Lower lobe of right lung (tissue), 2 donors: ENCODE measurements around the gene PIK3C2B. TPM values are rescaled to one million over a fixed set of nuclear protein-coding genes. Genes with fewer than 3 reads are reported as not detected.
A peak's percentile ranks its signal among the peaks of the same experiment; 100 is the strongest.

Experiments used
- ATAC-seq, 2 donors: fragments of 200-7000 bp; cut with Tn5 transposase; one replicate each; pipeline ENCODE4 v1.9.1; 2020 to 2022; ENCODE audit warnings: mild to moderate bottlenecking in 2 of 2, moderate library complexity in 2 of 2
- DNase-seq: peaks from one replicate; pipeline ENCODE4 v3.0.0-alpha.2; 2020
- H3K27ac ChIP-seq: fragments of 200-600 bp; one replicate; pipeline ENCODE4 v1.8.0; 2022
- H3K27me3 ChIP-seq: fragments of 200-600 bp; one replicate; pipeline ENCODE4 v1.8.0; 2022; ENCODE audit warnings: low read depth
- H3K36me3 ChIP-seq: fragments of 200-600 bp; one replicate; pipeline ENCODE4 v1.8.0; 2022; ENCODE audit warnings: mild to moderate bottlenecking
- H3K4me1 ChIP-seq: fragments of 200-600 bp; one replicate; pipeline ENCODE4 v1.8.0; 2022
- H3K4me3 ChIP-seq: fragments of 200-600 bp; one replicate; pipeline ENCODE4 v1.8.0; 2022; ENCODE audit warnings: mild to moderate bottlenecking
- H3K9me3 ChIP-seq: fragments of 200-600 bp; one replicate; pipeline ENCODE4 v1.8.0; 2022
- CTCF ChIP-seq: fragments of 200-600 bp; IDR thresholded peaks from one replicate; pipeline ENCODE4 v1.8.0; 2022; ENCODE audit warnings: antibody characterized with exemption, mild to moderate bottlenecking
- intact Hi-C: fragments of 100-400 bp; cut with DNase I; formaldehyde crosslinking; loops from one replicate; pipeline ENCODE4 v1.11.0; 2022
- total RNA-seq: library from RNA; stranded (reverse); fragmentation: NEBNext Ultra II Directional; extraction: Animal tissue kit (Norgen Biotek cat#: 25700); gene quantifications from one replicate; pipeline ENCODE4 v1.2.1, GENCODE V29; 2021
- donor health status: DM: no; HTN: yes; CAD: no; lungs with severe emphysema.

PIK3C2B gene
- total RNA-seq, 1 donor from 2014 or later, result 50.5 TPM

- peaks cover 61% of the 10 kb centered on the region for H3K4me1 ChIP-seq
- no peak overlapping the region for H3K4me3 ChIP-seq
- intact Hi-C loops, result no loop called here
- no peak for ATAC-seq
- no peaks in the 10 kb centered on the region for H3K36me3 ChIP-seq
- no peaks in the 10 kb centered on the region for H3K9me3 ChIP-seq
- no peaks in the 10 kb centered on the region for H3K27me3 ChIP-seq
- no peak for TF ChIP-seq CTCF
- no peak for DNase-seq
- peak overlapping the region; percentile 49 for H3K27ac ChIP-seq
Observed at GRCh38 chr1:204475656-204476432, 18.8 kb downstream of the PIK3C2B start.

GRCh38 chr1:204473400-204473965 lies 21.1 kb downstream of the PIK3C2B start:
- Histone ChIP-seq H3K36me3 (peaks cover 11% of the 10 kb centered on the region), H3K4me3 (no peak overlapping the region), H3K9me3 (no peaks in the 10 kb centered on the region), H3K27me3 (no peaks in the 10 kb centered on the region), H3K4me1 (peaks cover 38% of the 10 kb centered on the region), H3K27ac (no peak overlapping the region)
- ATAC-seq, result no peak
- intact Hi-C loops, result no loop called here
- DNase-seq, result no peak
- no peak for TF ChIP-seq CTCF

GRCh38 chr1:204472660-204473059 lies 21.9 kb downstream of the PIK3C2B start:
- intact Hi-C loops, result no loop called here
- DNase-seq (no peak), ATAC-seq (no peak)
- Histone ChIP-seq H3K4me1 (peaks cover 29% of the 10 kb centered on the region), H3K27ac (no peak overlapping the region), H3K27me3 (no peaks in the 10 kb centered on the region), H3K9me3 (no peaks in the 10 kb centered on the region), H3K36me3 (peaks cover 18% of the 10 kb centered on the region), H3K4me3 (no peak overlapping the region)
- TF ChIP-seq CTCF, result no peak

DNA sequence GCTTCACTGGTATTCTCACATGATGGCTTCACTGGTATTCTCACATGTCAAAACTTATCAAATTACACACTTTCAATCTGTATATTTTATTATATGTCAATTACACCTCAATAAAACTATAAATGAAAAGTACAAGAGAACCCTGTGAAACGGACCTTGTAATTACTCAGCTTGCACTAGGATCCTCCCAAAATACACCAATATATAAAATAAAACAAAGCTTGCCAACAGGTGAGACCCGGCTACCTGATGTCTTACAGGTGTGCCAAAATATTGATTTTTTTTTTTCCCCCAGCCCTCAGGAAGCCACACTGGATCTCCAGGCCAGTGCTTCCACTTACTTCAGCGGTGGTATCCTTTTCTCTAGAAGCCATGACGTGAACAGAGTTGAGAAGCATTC lies 22.9 kb downstream of the PIK3C2B start:
- Histone ChIP-seq H3K27ac (no peak overlapping the region), H3K4me1 (peaks cover 27% of the 10 kb centered on the region), H3K36me3 (peaks cover 18% of the 10 kb centered on the region), H3K27me3 (no peaks in the 10 kb centered on the region), H3K4me3 (no peak overlapping the region), H3K9me3 (no peaks in the 10 kb centered on the region)
- ATAC-seq, result no peak
- no peak for TF ChIP-seq CTCF
- DNase-seq, result no peak
- intact Hi-C loops, result no loop called here

DNA sequence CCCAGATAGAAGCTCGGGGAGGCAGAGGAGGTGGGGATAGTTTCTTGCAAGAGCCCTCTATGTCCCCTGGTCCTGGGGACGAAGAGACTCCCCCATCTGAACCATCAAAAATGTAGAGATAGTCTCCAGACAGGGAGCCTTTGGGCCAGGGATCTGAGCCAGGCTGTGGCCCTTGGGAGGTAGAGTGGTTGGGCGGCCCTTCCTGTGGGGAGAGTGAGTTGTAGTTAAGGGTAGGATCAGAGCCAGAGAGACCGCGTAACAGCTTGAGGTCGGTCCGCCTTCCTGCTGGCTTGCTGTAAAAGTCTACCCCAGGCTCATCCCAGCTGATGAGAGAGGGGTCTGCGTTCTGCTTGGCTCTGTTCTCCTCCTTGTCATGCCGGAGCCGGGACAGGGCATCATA lies 25.3 kb downstream of the PIK3C2B start:
- peaks cover 31% of the 10 kb centered on the region for H3K4me1 ChIP-seq
- no peak for ATAC-seq
- DNase-seq, result no peak
- no peak for TF ChIP-seq CTCF
- no peak overlapping the region for H3K27ac ChIP-seq
- no peak overlapping the region for H3K4me3 ChIP-seq
- H3K9me3 ChIP-seq, result no peaks in the 10 kb centered on the region
- H3K27me3 ChIP-seq, result no peaks in the 10 kb centered on the region
- intact Hi-C loops, result no loop called here
- H3K36me3 ChIP-seq, result peaks cover 18% of the 10 kb centered on the region
